AG09309 (cell line): Measurements from ENCODE around the gene TTF2.

Experiments
- DNase-seq: peaks from one replicate; pipeline ENCODE4 v3.0.0-alpha.2; 2010; ENCODE audit warnings: low read depth
- H3K4me3 ChIP-seq: 2 replicates; pipeline ENCODE4 v1.5.1; 2011; ENCODE audit warnings: mild to moderate bottlenecking, low read depth, low read length, moderate library complexity; ENCODE audit not compliant: control insufficient read depth
- TF ChIP-seq, protein P1 (sequence below): IDR thresholded peaks from 2 replicates; pipeline ENCODE4 v1.5.1; 2011; ENCODE audit warnings: mild to moderate bottlenecking, low read depth, low read length, inconsistent platforms; ENCODE audit not compliant: insufficient read depth, control insufficient read depth; ENCODE audit errors: missing control alignments

The TTF2 gene

DNA sequence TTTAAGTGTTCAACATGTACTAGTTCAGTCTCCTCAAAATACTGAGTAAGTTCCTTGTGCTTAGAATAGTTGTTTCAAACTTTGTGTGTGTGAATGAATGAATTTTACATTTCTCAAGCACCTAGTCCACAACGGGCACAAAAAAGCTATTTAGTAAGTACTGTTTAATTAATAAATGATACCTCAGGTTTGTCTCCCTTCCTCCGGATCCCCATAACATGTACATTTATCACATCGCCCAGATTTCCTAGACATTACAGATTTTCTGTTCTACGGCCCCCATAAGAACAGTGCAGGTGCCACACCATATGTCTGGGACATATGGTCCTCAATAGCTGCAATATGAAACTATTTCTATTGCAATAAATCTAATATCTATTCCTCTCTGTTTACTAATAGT, 1.3 kb upstream of the TTF2 start:
- no peak overlapping the region for H3K4me3 ChIP-seq
- TF ChIP-seq, protein P1, sequence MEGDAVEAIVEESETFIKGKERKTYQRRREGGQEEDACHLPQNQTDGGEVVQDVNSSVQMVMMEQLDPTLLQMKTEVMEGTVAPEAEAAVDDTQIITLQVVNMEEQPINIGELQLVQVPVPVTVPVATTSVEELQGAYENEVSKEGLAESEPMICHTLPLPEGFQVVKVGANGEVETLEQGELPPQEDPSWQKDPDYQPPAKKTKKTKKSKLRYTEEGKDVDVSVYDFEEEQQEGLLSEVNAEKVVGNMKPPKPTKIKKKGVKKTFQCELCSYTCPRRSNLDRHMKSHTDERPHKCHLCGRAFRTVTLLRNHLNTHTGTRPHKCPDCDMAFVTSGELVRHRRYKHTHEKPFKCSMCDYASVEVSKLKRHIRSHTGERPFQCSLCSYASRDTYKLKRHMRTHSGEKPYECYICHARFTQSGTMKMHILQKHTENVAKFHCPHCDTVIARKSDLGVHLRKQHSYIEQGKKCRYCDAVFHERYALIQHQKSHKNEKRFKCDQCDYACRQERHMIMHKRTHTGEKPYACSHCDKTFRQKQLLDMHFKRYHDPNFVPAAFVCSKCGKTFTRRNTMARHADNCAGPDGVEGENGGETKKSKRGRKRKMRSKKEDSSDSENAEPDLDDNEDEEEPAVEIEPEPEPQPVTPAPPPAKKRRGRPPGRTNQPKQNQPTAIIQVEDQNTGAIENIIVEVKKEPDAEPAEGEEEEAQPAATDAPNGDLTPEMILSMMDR = no peak
- DNase-seq = no peak

DNA sequence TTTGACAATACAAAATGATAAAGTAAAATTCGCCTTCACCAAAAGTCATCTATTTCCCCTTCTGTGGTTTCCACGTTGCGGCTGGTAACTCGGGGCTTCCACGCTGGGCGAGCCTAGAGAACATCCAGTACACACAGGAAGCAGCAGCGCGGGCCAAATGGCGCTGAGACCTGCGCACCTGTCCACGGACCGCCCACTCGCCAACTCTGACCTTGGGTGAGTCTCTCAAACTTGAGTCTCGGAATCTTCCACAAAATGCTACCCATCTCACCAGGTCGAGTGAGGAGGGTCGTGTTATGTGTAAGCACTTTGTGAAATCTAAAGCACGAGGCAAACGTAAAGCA, 820 bp upstream of the TTF2 start:
- TF ChIP-seq, protein P1 = no peak
- peak overlapping the region; percentile 92 for H3K4me3 ChIP-seq
- no peak for DNase-seq

DNA sequence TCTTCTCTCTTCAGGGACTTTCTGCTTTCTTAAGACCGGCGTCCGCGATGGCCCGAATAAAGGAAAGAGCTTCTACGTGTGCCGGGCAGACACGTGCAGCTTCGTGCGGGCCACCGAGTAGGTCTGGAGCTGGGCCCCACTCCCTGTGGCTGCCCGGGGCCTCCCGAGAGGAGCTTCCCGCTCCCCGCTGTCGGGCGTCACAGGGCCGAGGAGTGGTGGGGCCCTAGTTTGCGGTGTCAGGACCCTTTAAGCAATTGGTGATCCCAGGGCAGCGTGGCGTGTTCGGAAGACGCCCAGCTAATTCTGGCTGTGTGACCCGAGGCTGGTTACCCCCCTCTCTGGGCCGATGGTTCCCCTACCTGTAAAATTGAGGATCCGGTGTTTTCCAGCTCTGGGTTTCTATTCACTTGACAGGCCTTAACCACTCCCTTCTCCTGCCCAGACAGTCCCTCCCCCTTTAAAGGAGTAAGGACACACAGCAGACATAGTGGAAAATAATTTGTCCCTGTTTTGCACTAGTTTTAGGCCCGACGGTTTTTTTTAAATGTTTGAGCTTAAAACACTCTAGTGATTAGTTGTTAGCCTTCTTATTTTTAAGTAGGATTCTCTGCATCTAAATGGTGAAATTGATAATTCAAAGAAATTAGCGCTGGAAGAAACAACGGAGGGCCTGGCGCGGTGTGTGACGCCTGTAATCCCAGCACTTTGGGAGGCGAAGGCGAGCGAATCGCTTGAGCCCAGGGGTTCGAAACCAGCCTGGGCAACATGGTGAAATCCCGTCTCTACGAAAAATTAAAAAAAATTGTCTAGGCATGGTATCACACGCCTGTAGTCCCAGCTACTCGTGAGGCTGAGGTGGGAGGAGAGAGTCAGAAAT, 553 bp downstream of the TTF2 start:
- peak overlapping the region; percentile 92 for H3K4me3 ChIP-seq
- no peak for DNase-seq
- TF ChIP-seq, protein P1 = no peak

DNA sequence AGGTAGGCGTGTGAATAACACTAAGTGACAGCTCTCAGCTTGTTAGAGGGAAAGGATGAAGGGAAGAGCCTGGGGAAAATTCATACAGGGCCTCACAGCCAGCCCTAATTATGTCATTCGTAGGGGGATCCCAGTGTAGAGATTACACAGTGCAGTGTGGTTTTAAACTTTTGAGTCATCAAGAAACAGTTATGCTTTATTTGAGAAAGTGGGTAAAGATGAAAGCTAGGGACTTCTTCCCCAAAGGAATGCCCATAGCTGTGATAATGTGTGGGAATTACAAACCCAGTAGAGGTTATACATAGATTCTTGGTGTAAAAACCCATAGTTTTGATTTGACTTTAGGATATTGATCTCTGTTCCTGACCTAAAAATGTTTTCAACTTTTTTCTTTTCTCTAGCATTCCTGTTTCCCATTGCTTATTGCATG, 1.9 kb downstream of the TTF2 start:
- DNase-seq = peak; percentile 25
- TF ChIP-seq, protein P1 = no peak
- H3K4me3 ChIP-seq = no peak overlapping the region

DNA sequence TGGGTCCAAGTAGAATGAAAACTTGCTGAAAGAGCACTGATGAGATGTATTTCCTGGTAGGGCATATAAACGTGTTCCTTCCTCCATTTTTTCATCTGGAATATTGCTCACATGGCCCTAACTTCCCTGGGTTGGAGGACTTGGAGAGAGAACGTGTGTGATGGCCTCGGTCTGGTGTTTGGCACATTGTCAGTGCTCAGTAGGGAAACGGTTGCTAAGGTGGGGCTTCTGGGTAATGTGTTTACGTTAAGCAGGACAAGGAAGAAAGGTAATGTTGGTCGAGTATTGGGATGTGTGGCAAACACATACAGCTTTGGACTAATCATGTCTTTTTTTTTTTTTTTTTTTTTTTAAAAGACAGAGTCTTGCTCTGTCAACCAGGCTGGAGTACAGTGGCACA, 6.2 kb downstream of the TTF2 start:
- TF ChIP-seq, protein P1 = no peak
- DNase-seq = no peak
- H3K4me3 ChIP-seq = no peak overlapping the region

DNA sequence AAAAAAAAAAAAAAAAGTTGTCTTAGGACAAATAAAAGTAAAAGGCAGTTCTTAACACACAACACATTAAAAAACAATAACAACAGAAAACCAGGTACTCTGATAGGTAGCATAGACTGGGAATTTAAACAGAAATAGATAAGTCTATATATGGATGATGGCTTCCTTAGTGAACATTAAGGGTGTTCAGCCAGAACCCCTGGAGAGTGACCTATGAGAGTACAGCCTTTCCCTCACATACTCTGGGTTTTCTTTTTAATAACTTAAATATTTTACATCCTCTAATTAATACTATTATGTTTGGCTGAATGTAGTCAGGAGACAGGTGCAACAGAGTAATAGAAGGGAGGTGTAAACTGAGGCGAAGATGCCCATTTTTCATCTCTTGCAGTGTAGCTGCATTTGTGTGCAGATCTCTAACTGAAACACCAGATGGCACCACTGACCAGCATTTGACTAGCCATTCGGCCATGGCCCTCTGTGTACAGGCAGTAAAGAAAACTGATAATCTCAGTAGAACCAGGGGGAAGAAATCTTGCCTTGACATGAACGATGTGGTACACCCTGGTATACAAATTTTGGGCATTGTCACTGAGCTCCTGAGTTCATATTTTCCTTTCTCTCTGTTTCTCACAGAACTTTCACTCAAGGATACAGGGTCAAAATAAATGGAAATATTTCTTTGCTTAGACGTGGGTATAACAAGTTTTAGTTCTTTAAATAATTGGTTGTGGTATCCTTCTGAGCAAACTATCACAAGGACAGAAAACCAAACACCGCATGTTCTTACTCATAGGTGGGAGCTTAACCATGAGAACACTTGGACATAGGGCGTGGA, 7.6 kb downstream of the TTF2 start:
- no peak overlapping the region for H3K4me3 ChIP-seq
- DNase-seq = no peak
- TF ChIP-seq, protein P1 = peak; percentile 88
